ENCODE data around the gene AFAP1. TPM values are rescaled to one million over a fixed set of nuclear protein-coding genes. Genes with fewer than 3 reads are reported as not detected.
"Not testable (repeated sequence)": the region's sequence is repeated elsewhere in the genome, so short reads cannot be mapped to it uniquely, and the experiment has no call there.

The AFAP1 gene
- polyA plus RNA-seq, 10 donors = 31.0 to 46.2 (median 34.6) TPM

DNA sequence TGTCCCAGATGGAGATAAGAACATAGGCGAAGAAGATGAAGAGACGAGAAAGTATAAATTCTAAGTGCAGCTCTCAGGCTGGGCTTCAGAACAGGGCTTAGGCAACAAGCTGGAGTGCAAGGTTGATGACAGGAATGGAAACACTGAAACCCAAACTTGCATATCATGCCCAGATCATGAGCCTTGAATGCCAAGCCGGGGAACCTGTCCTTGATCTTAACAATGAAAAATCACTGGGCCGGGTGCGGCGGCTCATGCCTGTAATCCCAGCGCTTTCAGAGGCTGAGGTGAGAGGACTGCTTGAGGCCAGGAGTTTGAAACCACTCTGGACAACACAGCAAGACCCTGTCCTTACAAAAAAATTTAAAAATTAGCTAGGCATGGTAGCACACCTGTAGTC lies 17.2 kb downstream of the AFAP1 start:
- DNase-seq = no peak

DNA sequence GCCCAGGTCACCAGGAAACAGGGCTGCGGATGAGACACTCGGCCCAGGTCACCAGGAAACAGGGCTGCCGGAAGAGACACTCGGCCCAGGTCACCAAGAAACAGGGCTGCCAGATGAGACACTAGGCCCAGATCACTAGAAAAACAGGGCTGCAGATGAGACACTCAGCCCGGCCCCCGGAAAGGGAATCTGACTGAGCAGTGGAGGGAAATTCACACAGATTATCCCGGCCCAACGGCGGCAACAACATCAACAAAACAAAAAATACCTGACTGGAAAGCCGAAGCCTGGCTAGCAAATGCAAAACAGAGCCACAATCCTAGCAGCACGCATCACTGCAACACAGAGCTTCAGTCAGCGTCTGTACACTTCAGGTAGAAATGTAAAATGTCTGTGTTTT lies 20.7 kb downstream of the AFAP1 start:
- no peak for DNase-seq

DNA sequence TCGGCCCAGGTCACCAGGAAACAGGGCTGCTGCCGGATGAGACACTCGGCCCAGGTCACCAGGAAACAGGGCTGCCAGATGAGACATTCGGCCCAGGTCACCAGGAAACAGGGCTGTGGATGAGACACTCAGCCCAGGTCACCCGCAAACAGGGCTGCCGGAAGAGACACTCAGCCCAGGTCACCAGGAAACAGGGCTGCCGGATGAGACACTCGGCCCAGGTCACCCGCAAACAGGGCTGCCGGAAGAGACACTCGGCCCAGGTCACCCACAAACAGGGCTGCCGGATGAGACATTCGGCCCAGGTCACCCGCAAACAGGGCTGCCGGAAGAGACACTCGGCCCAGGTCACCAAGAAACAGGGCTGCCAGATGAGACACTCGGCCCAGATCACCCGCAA lies 21.5 kb downstream of the AFAP1 start:
- DNase-seq = not testable (repeated sequence)

DNA sequence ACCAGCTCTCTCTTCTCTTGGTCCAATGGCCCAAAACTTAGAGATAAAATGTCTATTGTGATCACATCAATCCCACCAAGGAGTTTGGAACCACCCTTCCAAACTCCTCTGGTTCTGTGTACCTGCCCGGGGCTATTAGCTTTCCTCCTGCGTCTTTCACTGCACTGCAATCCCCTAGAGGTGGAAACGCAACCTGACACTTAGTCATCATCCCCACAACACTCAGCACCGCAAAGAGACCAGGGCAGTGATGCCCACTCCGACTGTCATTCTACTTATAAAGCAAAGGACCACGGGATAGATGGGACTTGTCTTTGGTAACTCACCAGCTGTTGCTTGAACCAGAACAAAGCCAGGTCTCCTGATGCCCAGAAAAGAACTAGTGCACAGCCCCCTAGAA lies 22.0 kb downstream of the AFAP1 start:
- DNase-seq = no peak

DNA sequence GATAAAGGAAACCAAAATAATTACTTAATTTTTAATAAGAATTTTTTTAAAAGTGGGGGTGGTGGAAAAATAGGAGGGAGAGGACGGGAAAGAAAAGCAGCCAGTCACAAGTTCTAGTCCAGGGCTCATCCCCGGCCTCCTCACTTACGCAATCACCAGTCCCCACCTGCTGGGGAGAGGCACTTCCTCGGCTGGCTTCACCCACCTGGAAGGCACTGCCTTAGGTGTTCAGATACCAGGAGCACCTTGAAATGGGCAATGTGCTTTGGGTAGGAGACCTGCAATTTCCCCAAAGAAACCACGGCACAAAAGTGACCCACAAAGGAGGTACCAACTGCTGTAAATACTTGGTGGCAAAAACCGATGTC lies 23.8 kb downstream of the AFAP1 start:
- no peak for DNase-seq

DNA sequence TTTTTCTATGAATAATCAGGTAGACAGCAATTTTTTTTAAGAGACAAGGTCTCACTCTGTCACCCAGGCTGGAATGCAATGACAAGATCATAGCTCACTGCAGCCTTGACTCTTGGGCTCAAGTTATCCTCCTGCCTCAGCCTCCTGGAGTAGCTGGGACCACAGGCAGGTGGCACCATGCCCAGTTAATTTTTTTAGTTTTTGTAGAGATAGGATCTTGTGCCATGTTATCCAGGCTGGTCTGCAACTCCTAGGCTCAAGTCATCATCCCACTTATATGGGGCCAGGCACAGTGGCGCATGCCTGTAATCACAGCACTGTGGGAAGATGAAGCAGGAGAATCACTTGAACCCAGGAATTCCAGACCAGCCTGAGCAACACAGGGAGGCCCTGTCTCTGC lies 26.8 kb downstream of the AFAP1 start:
- DNase-seq = no peak

DNA sequence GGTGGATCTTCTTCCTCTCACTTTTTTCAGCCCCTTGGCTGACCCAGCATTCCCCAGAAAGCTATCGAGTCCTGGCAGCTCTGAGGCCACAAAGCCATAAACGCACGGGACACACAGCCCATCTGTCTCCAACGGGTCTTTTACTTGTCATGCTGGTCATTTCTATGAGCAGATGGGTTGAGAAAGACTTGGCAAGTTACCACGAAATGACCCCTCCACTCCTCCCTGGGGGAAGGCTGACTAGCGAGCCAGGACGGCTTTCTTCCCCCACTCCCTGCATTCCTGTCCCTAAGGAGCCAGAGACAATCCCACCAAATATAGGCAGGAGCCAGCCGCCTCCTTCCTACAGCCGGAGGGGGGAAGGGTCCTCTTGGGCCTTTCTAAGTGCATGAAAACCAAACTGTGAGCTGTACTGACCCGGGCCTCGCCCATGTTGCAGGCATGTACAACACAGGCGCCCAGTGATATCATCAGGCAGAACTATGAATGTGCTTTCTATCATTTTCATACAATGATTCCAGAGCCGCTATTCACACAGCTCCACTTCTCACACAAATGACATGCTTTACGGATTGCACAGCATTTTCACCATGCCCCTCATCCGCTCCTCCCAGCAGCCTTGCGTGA lies 28.6 kb downstream of the AFAP1 start:
- peak; percentile 64 to 92 (median 90) for DNase-seq

DNA sequence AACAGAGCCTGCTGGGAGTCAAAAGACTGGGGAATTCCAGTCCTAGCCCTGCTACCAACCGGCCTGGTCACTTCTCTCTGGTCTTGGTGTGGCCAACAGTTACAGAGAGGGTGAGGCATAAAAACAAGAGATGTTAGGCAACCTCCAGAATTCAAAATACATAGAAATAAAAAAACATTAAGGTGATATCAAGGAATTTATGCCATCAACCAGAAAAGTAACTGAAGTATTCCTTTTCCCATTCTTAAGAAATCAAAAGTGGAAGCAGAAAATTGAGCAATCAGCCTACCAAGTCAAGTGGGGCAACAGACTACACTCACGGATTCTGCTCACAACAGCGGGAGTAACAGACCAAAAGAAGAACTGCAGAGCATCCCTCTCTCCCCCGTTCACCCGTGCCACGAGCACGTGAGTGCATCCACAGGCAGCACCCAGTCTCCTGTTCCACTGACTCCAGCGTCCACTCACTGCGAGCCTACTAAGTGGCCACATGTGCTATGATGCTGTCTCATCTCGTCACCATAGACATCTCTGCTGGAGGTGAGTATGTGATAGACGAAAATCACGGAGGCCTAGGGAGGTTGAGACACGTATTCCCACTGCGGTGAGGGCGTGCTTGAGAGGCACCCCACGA lies 29.3 kb downstream of the AFAP1 start:
- peak in 1 of 3 donors; percentile 80 for DNase-seq

DNA sequence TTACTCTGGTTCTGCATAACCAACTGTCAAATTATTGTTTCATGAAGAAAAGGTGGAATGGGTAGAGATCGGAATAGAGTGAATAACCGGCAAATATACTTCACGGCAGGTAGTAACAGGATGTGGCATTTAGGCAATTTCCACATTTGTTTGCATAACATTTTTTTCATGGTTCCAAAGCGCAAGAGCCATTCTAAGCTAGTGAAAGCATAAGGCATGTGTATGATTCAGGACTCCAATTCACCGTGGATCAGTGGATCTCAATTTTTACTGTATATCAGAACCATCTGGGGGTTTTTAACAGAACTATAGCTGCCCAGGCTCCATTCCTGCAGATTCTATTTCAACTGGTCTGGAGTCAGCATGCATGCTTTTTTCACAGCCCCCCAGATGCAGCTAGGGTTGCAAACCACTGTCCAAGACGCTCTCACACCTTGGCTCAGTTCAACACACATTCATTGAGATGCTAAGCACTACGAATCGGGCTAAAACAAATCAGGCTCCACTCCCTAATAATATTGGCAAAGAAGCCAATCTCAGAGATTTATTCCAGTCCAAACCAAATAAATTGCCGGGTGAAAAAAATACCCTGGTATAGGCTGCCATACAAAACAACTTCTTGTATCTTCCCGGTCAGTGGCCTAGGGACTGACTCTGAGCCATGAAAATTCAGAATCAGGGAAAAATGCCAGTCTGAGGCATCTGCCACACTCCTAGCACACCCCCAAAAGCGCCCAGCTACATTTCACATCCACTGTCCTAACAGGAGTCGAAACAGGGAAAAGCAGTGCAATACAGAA lies 30.0 kb downstream of the AFAP1 start:
- DNase-seq = peak in 1 of 3 donors; percentile 79

DNA sequence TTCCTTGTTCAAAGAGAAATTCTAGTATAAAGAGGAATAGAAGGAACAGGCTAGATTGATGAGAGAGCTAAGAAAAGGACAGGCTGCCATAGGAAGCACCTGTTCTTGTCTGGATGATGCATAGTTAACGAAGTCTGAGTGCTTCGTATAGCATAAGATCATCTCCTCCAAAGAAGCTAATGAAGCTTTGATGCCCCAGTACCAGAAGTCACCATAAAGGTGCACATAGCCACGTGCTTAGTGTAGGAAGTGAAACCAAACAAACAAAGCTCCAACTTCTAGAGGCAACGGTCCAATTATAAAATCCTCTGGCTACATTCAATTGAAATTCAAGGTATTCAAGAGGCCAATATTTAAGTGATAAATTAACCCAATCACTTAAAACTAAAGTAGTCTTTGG lies 31.0 kb downstream of the AFAP1 start:
- DNase-seq = no peak

DNA sequence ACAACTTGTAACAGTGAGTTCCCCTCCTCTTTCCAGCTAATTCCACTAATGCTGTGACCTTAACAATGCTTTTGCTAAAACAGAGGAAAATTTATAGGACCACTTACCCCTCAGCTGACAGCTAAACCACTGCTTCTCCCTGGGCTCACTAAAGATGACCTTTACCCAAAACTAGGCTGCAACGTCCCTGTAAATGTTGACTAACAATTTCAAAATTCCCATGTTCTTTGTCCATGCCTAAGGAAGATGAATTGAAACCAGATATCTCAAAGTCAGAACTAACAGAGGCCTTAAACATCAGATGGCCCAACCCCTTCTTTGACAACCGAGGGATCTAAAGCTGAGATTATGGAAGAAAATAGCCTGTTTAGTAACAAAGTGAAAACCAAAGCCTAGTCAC lies 32.5 kb downstream of the AFAP1 start:
- DNase-seq = no peak

DNA sequence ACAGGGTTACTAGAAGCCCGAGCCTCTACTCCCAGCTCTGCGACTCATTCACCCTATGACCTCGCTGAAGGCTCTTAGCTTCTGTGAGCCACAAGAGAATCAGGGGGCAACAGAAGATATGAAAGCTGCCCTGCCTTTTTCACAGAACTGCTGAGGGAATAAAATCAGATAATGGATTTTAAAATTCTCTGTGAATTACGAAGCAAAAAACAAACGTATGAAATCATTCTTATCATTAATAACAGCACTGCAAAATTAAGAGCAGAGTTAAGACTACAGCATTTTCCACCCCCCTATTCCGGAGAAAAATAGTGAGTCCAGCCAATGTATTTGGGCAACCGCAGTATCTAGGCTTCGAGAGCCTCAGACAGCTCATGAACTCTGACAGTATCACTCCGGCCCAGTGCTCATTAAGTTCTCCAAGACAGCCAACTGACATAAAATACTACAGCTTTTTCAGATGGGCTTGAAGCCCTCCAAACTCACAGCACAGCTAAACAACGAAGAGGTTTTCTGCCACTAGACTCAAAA lies 33.4 kb downstream of the AFAP1 start:
- DNase-seq = peak in 1 of 3 donors; percentile 68

DNA sequence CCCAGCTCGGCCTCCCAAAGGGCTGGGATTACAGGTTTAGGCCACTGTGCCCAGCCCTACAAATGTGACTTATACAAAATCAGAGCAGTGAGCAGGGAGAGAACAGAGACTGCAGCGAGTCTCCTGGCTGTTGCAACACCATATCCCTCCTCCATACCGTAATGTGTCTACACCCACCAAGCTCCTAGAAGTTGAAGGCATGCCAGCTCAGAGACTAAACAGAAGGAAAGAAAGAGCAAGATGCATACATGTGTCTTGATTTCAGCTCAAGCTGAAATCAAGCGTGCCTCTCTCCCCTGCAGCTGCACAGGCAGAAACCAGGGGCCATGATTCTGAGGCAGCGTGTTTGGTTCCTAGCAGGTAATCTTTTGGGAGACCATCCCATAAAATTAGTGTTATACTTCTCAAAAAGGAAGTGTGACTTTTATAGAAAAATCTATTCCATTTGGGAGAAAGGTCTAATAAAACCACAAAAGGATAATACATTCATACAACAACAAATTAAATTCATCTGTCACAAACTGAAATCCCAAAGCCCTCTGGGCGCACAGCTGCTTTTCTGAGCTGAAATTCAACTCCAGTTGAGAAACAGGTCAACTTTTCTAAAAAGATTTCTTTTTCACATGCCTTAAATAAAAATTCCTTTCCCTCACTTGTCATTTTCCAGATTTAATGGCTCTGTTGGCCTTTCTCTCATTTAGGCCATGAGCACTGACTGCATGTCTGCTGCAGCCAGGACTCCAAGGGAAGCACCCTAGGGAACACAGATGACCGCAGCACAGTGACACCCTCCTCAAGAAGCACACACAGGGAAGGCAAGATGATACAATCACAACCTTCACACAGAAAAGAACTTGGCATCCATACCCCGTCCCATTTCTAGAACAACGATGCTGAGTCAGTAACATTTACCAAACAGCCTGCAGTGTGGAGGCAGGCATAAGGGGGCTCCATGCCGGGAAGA lies 34.4 kb downstream of the AFAP1 start:
- DNase-seq = peak; percentile 80 to 94 (median 92)

DNA sequence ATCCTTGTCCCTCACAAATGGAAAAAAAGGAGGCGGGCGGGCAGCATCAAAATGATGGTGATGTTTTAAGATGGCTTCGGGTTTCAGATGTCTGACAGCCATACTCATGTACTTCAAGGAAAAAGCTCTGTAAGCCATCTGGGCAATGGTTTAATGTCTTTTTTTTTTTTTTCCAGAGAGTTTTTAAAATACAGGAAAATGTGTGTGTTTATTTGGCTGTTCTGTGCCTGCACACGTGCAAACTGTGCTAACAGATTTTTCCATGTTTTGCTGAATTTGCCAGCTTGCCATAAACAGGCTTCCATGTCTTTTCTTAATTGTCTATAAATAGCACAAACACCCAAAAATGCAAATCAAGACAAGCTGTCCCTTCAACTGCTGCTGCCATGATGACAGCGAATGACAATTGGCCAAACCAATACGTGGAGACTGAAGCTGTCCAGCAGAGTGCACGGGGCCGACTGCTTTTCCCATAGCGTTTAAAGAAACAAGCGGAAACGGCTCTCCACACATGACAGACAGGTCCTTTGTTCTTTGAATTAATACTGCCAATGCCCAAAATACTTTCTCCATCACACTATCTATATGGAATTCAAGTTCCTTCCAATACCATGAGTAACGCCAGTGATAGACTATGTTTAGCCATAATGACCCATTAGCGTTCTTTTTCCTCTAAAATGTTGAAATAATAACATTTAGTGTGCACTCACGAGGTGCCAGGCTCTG lies 35.7 kb downstream of the AFAP1 start:
- peak; percentile 78 to 89 (median 87) for DNase-seq

DNA sequence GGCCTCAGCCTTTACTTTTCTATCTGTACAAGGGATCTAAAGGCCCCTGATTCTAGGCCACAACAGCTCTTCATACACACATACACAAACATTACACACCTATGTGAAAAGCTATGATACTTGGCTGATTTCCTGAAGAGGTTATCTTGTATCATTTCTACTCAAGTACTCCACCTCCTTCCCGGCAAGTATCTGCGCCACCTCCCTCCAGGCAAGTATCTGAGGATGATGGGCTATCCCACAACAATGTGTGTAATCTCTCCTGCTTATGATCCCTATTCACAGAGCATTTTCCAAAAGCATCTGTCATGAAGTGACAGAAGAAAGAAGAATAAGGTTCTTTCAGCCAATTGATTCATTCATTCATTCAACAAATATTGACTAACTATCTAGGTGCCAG lies 36.8 kb downstream of the AFAP1 start:
- no peak for DNase-seq

DNA sequence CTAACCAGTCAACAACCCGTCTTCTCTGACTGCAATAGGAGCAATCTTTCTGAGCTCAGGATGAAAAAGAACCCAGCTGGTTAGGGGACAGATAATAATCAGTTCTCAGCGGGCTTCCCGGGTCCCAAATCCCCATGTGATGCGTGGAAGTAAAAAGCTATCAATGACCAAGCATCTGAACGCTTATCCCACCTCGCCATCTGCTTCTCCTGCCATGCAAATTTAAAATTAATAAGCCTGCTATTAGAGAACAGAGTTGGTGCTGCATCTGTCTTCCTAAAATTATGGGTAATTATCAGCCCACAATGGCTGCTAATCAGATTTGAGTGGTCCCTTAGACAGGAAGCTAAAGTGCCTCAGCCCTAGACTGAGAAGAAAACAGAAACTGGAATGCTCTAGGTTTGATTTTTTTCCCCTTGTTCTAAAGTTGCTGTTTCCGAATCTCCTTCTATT lies 37.5 kb downstream of the AFAP1 start:
- DNase-seq = no peak

DNA sequence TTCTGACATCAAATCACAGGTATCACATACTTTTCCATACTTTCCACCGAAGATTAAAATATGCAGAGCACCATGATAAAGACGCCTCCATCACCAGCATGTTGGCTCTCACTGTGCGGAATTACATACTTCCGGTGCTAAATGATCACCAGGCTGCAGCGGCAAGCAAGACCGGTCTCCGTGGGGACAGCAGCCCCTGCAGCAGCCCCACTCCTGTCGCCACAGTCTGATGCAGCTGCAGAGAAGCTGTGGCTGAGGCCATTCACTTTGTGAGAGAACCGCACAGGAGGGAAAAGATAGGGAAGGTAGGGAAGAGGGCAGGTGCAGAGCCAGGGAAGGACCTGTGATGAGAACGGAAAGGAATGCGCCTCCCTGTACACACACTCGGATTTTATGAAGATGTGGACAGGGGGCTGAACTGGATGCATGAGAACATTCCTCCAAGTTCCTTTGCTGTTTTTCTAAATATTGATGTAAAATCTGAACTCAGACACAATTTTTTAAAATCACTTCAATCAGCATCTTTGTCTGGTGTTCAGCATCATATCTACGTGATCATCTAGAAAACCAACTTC lies 38.3 kb downstream of the AFAP1 start:
- no peak for DNase-seq

DNA sequence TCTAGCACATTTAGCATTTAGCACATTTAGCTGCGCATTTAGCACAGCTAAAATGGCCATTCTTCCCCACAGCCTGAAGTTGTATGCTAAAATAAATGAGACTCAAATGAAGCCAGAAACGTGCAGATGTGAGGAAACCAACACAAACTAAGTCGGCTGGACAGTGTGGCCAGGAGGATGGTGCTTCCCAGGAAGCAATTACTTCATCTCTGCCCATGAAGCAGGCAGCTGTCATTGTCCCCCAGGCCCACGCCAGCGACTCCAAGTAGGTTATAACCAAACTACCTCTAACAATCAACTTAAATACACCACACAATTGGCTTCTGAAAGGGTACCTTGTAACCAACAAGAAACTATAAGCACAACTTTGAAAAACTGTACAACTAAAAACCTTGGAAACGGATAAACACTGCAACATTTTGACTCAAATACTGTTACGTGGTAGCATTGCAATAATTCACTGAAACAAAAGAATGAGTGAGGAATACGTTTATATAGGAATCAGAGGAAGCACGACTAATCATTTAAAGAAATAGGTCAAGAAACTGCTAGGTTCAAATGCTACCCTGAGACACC lies 39.2 kb downstream of the AFAP1 start:
- DNase-seq = peak in 1 of 3 donors; percentile 72

DNA sequence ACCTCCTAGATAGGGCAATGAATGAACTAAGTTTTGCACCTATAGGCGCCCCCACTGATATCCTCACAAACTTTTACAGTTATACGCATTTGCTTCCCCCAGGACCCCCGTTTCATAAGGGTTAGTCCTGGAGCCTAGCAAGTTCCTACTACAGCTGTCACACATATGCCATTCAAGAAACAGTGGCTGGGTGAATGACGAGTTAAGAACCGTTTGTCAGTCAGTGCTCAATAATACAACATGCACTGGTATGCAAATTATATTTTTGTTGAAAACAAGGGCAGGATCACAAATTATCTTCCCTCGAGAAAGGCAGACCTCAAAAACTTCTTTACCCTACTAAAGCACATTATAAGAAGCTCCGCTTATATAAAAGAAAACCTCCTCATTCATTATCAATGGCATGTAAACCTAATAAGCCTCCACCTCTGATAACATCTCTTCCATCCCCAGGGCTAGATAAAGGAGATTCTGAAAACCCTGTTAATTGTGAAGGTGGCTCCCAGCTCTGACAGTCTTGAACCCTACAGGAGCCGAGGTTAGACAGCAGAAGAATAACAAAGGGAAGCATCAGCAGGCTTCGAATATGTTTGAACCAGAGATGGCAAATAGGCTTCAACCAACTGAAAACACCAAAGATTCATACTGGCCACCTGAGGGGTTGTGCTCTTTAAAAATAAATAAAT lies 40.3 kb downstream of the AFAP1 start:
- DNase-seq = no peak

Measured in muscle of back (tissue), 11 donors.